OCI-LY7 (cell line): Measurements from ENCODE around the gene DQX1.

ENCODE experiments used
- CTCF ChIP-seq: fragments of 200-600 bp; sonication (generic); conservative IDR thresholded peaks from 2 replicates; pipeline ENCODE4 v1.5.1; 2014; ENCODE audit warnings: mild to moderate bottlenecking, antibody characterized with exemption, low read length, moderate library complexity, mixed read lengths
- EZH2phosphoT487 ChIP-seq: fragments of 200-600 bp; sonication (generic); IDR thresholded peaks from 2 replicates; pipeline ENCODE4 v1.6.1; 2018; ENCODE audit warnings: low read depth, borderline replicate concordance, mild to moderate bottlenecking, mixed run types, antibody characterized with exemption, low read length, moderate library complexity, mixed read lengths

- TF ChIP-seq CTCF (no peak), EZH2phosphoT487 (no peak)
These were observed 13.1 kb downstream of the DQX1 start for GRCh38 chr2:74512744-74513604.
